Measurements from ENCODE around the gene SLC13A4. TPM values are rescaled to one million over a fixed set of nuclear protein-coding genes. Genes with fewer than 3 reads are reported as not detected.
"Not testable (repeated sequence)": the region's sequence is repeated elsewhere in the genome, so short reads cannot be mapped to it uniquely, and the experiment has no call there.

SLC13A4 gene
- 1 to 10 TPM in 1 of 4 donors, under 1 TPM in 3; 0.23 to 1.1 (median 0.49) TPM for total RNA-seq

- no peak for DNase-seq (ENCODE audit: low spot score in 2 of 2)
- no peak within 1 kb of the TSS for H3K4me3 ChIP-seq (ENCODE audit: low read depth, poor library complexity, severe bottlenecking)
- no peak for TF ChIP-seq POLR2A (IDR thresholded peaks at IDR 0.05)
- TF ChIP-seq, protein P1, sequence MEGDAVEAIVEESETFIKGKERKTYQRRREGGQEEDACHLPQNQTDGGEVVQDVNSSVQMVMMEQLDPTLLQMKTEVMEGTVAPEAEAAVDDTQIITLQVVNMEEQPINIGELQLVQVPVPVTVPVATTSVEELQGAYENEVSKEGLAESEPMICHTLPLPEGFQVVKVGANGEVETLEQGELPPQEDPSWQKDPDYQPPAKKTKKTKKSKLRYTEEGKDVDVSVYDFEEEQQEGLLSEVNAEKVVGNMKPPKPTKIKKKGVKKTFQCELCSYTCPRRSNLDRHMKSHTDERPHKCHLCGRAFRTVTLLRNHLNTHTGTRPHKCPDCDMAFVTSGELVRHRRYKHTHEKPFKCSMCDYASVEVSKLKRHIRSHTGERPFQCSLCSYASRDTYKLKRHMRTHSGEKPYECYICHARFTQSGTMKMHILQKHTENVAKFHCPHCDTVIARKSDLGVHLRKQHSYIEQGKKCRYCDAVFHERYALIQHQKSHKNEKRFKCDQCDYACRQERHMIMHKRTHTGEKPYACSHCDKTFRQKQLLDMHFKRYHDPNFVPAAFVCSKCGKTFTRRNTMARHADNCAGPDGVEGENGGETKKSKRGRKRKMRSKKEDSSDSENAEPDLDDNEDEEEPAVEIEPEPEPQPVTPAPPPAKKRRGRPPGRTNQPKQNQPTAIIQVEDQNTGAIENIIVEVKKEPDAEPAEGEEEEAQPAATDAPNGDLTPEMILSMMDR (IDR thresholded peaks at IDR 0.05): no peak
- WGBS, 2 donors: 83 to 88% methylated on average over 11 of the region's 11 CpGs
- intact Hi-C loops (cut with DNase I; ENCODE audit: low total_unique reads): no loop called here
Observed at GRCh38 chr7:135728136-135728669, at the start of gene SLC13A4. SLC13A4 (minus strand) TSS chr7:135728186; CDS start chr7:135727496, 690 bp downstream.

DNA sequence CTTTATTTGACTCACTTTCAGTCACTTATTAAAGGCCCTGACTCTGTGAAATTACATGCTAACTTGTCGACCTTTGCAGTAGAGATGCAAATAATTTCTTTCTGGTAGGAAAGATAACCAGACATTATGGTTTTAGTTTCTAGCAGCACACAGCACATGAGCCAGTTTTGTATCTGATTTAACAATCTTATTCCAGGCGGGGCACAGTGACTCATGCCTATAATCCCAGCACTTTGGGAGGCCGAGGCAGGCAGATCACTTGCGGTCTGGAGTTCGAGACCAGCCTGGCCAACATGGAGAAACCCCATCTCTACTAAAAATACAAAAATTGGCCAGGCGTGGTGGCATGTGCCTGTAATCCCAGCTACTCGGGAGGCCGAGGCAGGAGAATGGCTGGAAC is 47.9 kb upstream of the SLC13A4 start:
- DNase-seq (ENCODE audit: low spot score in 2 of 2); intact Hi-C loops (cut with DNase I; ENCODE audit: low total_unique reads); H3K4me3 ChIP-seq (ENCODE audit: low read depth, poor library complexity, severe bottlenecking): not testable (repeated sequence)
- WGBS, 2 donors: 84 to 86% methylated on average over 8 of the region's 8 CpGs

GRCh38 chr7:135775230-135775629 is 47.2 kb upstream of the SLC13A4 start:
- DNase-seq (ENCODE audit: low spot score in 2 of 2): no peak
- TF ChIP-seq, protein P1 (IDR thresholded peaks at IDR 0.05): no peak
- TF ChIP-seq POLR2A (IDR thresholded peaks at IDR 0.05): no peak
- no peak overlapping the region for H3K4me3 ChIP-seq (ENCODE audit: low read depth, poor library complexity, severe bottlenecking)
- intact Hi-C loops (cut with DNase I; ENCODE audit: low total_unique reads): no loop called here
- WGBS, 2 donors: 93 to 100% methylated on average over 2 of the region's 2 CpGs

- intact Hi-C loops (cut with DNase I; ENCODE audit: low total_unique reads): no loop called here
- WGBS, 2 donors: 41 to 52% methylated on average over 4 of the region's 4 CpGs
- no peak for DNase-seq (ENCODE audit: low spot score in 2 of 2)
Observed at GRCh38 chr7:135774284-135774683, 46.3 kb upstream of the SLC13A4 start.

DNA sequence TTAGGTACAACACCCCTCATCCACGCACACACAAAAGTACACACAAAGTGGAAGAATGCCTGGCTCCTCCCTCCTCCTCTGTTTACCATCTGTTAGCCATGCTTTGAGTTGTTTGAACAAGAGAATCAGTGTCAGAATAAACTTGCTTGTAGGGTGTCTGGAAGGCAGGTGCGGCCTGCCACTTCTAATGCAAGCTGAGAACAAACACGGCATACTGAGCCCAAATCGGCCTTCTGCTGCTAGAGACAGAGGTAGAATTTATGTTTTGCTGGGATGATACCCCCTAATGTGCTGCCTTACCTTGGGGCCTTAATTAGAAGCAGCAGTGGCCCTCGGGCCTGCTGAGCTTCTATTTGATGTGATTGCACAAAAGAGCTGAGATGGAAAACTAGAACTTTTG is 45.5 kb upstream of the SLC13A4 start:
- intact Hi-C loops (cut with DNase I; ENCODE audit: low total_unique reads): no loop called here

More at GRCh38 chr7:135774284-135774683, 46.3 kb upstream of the SLC13A4 start:
- TF ChIP-seq, protein P1 (IDR thresholded peaks at IDR 0.05): no peak
- no peak for TF ChIP-seq POLR2A (IDR thresholded peaks at IDR 0.05)
- no peak overlapping the region for H3K4me3 ChIP-seq (ENCODE audit: low read depth, poor library complexity, severe bottlenecking)

GRCh38 chr7:135772639-135773222 is 44.7 kb upstream of the SLC13A4 start:
- intact Hi-C loops (cut with DNase I; ENCODE audit: low total_unique reads): no loop called here
- 75 to 87% methylated on average over 8 of the region's 8 CpGs for WGBS, 2 donors
- no peak for TF ChIP-seq POLR2A (IDR thresholded peaks at IDR 0.05)
- TF ChIP-seq, protein P1 (IDR thresholded peaks at IDR 0.05): no peak
- no peak overlapping the region for H3K4me3 ChIP-seq (ENCODE audit: low read depth, poor library complexity, severe bottlenecking)
- no peak for DNase-seq (ENCODE audit: low spot score in 2 of 2)

More for the DNA sequence above, 45.5 kb upstream of the SLC13A4 start:
- TF ChIP-seq POLR2A (IDR thresholded peaks at IDR 0.05): no peak
- TF ChIP-seq, protein P1 (IDR thresholded peaks at IDR 0.05): no peak
- WGBS, 2 donors: 76 to 78% methylated on average over 5 of the region's 5 CpGs
- H3K4me3 ChIP-seq (ENCODE audit: low read depth, poor library complexity, severe bottlenecking): no peak overlapping the region
- no peak for DNase-seq (ENCODE audit: low spot score in 2 of 2)

All from lower leg skin (tissue), 4 donors.